SKM-1 treated with dmso at 0.1 percent for 144 hours (cell line): ENCODE data around the gene DUSP10.

Experiments used
- DNase-seq: peaks from one replicate; lab custom pipeline; 2025; ENCODE audit not compliant: unreplicated experiment; lab: John Stamatoyannopoulos, UW

The DUSP10 gene

GRCh38 chr1:221766210-221766609 lies 24.3 kb upstream of the DUSP10 start:
- no peak for DNase-seq

- no peak for DNase-seq
Measured at GRCh38 chr1:221765527-221765926, 23.6 kb upstream of the DUSP10 start.

- DNase-seq = no peak
Measured at GRCh38 chr1:221762121-221762520, 20.2 kb upstream of the DUSP10 start.

GRCh38 chr1:221761354-221762002 lies 19.6 kb upstream of the DUSP10 start:
- no peak for DNase-seq

GRCh38 chr1:221760911-221761310 lies 19.0 kb upstream of the DUSP10 start:
- no peak for DNase-seq

GRCh38 chr1:221759436-221759835 lies 17.5 kb upstream of the DUSP10 start:
- DNase-seq = no peak

GRCh38 chr1:221758455-221758854 lies 16.6 kb upstream of the DUSP10 start:
- no peak for DNase-seq

- DNase-seq = no peak
Measured at GRCh38 chr1:221756830-221757551, 15.1 kb upstream of the DUSP10 start.

GRCh38 chr1:221753828-221754188 lies 11.9 kb upstream of the DUSP10 start:
- no peak for DNase-seq

GRCh38 chr1:221751226-221751887 lies 9.5 kb upstream of the DUSP10 start:
- no peak for DNase-seq

GRCh38 chr1:221748981-221749380 lies 7.1 kb upstream of the DUSP10 start:
- DNase-seq = no peak

- DNase-seq = no peak
Measured at GRCh38 chr1:221747839-221748238, 6.0 kb upstream of the DUSP10 start.

GRCh38 chr1:221743416-221744208 lies 1.7 kb upstream of the DUSP10 start:
- DNase-seq = peak; percentile 25

- peak; percentile 85 for DNase-seq
Measured at GRCh38 chr1:221742555-221743415, 896 bp upstream of the DUSP10 start.

- DNase-seq = peak; percentile 84
Measured at GRCh38 chr1:221740993-221741702, 741 bp downstream of the DUSP10 start.

- DNase-seq = no peak
Measured at GRCh38 chr1:221740369-221740992, 1.4 kb downstream of the DUSP10 start.

GRCh38 chr1:221739677-221740025 lies 2.2 kb downstream of the DUSP10 start:
- DNase-seq = no peak

GRCh38 chr1:221739018-221739676 lies 2.7 kb downstream of the DUSP10 start:
- no peak for DNase-seq

- no peak for DNase-seq
Measured at GRCh38 chr1:221736714-221737113, 5.2 kb downstream of the DUSP10 start.
